Muscle layer of duodenum (tissue), 2 donors: ENCODE data around the gene SIGLEC5.

Experiments
- H3K27ac ChIP-seq: one replicate; pipeline ENCODE4 v1.7.0; 2013; ENCODE audit warnings: mild to moderate bottlenecking, low read length
- H3K27me3 ChIP-seq: one replicate; pipeline ENCODE4 v1.7.0; 2013; ENCODE audit warnings: low read depth, mild to moderate bottlenecking, control low read depth, low read length
- H3K36me3 ChIP-seq, 2 donors: one replicate each; pipeline ENCODE4 v1.7.0; 2013; ENCODE audit warnings: low read length in 2 of 2, control low read depth in 1 of 2, mild to moderate bottlenecking in 1 of 2; ENCODE audit not compliant: insufficient read depth in 2 of 2, control insufficient read depth in 1 of 2
- H3K4me1 ChIP-seq, 2 donors: one replicate each; pipeline ENCODE4 v1.7.0; 2013; ENCODE audit warnings: low read length in 2 of 2, mild to moderate bottlenecking in 2 of 2, control low read depth in 1 of 2, moderate library complexity in 1 of 2; ENCODE audit not compliant: insufficient read depth in 2 of 2, control insufficient read depth in 1 of 2
- H3K4me3 ChIP-seq, 2 donors: one replicate each; pipeline ENCODE4 v1.7.0; 2013; ENCODE audit warnings: low read length in 2 of 2, low read depth in 1 of 2, mild to moderate bottlenecking in 1 of 2
- H3K9me3 ChIP-seq, 2 donors: one replicate each; pipeline ENCODE4 v1.7.0; 2013; ENCODE audit warnings: low read length in 2 of 2, control low read depth in 1 of 2, mild to moderate bottlenecking in 1 of 2; ENCODE audit not compliant: control insufficient read depth in 1 of 2
- donor health status: healthy.

Gene SIGLEC5

DNA sequence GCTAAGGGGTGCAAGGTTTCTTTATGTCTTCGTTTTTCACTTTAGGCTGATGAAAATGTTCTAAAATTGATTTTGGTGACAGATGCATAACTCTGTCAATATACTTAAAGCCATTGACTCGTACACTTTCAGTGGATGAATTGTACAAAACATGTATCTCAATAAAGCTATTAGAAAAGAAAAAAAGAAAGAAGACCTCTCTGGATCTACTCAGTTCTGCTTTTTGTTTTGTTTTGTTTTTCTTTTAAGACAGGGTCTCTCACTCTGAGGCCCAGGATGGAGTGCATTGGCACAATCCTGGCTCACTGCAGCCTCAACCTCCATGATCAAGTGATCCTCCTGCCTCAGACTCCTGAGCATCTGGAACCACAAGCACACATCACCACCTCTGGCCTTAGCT lies 3.5 kb downstream of the SIGLEC5 start:
- H3K4me3 ChIP-seq: no peak overlapping the region
- H3K4me1 ChIP-seq: no peaks in the 10 kb centered on the region
- no peaks in the 10 kb centered on the region for H3K9me3 ChIP-seq
- H3K27ac ChIP-seq: no peak overlapping the region
- H3K36me3 ChIP-seq: no peaks in the 10 kb centered on the region
- no peaks in the 10 kb centered on the region for H3K27me3 ChIP-seq

DNA sequence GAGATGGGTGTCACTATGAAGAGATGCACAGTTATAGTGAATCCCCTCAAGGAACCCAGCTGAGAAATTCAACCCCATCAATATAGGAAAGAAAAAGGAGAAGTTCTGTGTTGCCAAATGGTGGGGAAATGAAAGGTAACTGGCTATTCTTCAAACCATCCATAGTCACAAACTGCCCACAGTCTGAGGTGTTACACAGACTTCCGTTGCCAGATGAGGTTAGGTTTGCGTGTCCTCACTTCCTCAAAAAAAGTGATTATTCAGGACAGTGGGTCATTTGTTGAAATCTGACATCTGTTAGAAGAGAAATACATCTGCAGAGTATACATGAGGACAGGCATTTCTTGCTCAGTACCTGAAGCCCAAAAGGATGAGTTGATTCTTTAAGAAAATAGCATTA lies 9.0 kb downstream of the SIGLEC5 start:
- Histone ChIP-seq H3K27ac (no peak overlapping the region), H3K4me3 (no peak overlapping the region), H3K27me3 (no peaks in the 10 kb centered on the region), H3K4me1 (no peaks in the 10 kb centered on the region), H3K9me3 (no peaks in the 10 kb centered on the region), H3K36me3 (no peaks in the 10 kb centered on the region)

DNA sequence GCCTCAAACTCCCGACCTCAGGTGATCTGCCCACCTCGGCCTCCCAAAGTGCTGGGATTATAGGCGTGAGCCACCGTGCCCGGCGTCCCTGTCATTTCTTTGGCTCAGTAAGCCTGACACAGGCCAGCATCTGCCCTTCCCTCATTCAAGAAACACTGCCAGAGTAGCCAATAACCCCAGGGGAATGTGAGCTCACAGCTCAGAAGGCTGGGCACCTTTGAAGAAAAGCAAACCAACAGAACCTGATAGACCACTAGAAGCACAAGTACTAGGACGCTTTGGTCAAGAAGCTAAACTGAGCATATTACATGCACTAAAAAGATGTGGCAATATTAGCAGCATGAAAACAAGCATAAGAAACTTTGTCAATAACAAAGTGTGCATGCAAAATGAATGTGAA lies 14.2 kb downstream of the SIGLEC5 start:
- Histone ChIP-seq H3K4me3 (no peak overlapping the region), H3K27ac (no peak overlapping the region), H3K4me1 (no peaks in the 10 kb centered on the region), H3K36me3 (no peaks in the 10 kb centered on the region), H3K27me3 (no peaks in the 10 kb centered on the region), H3K9me3 (peaks cover 6 to 11% of the 10 kb centered on the region in 2 donors)

DNA sequence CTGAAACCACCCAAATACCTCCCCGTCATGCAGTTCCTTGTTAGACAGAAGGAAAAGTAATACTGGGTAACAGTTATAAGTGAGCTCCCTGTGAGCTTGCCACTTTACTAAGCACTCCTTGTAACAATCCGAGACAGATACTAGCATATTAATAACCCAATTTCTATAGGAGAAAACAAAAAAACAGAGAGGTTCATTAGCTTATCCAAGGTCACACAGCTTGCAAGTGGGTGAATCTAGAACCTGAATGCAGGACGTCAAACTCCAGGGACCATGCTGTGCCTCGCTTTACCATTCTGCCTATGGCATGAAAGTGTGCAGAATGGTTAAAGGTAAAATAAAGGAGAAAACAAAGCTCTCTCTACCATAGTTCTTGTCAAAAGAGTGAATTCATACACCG lies 15.4 kb downstream of the SIGLEC5 start:
- H3K36me3 ChIP-seq: no peaks in the 10 kb centered on the region
- H3K4me3 ChIP-seq: no peak overlapping the region
- H3K27me3 ChIP-seq: no peaks in the 10 kb centered on the region
- no peaks in the 10 kb centered on the region for H3K4me1 ChIP-seq
- H3K27ac ChIP-seq: no peak overlapping the region
- peaks cover 6 to 11% of the 10 kb centered on the region in 2 donors for H3K9me3 ChIP-seq

DNA sequence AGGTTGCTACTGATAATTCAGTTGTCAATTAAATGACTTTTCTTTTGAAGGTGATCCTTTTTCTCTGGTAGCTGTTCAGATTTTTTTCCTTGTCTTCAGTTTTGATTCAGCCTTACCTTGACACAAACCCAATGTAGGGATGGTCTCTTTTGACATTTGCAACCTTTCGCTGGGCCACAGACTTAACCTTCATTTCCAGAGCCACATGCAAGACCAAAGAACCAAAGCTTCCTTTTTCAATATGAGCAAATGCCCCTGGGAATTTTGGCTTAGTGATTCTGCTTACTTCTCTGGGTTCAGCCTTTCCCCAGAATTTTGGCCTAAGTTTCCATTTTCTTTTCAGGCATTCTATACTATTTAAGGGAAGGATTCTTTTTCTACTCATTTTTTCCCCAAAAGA lies 19.6 kb downstream of the SIGLEC5 start:
- Histone ChIP-seq H3K36me3 (no peaks in the 10 kb centered on the region), H3K4me3 (no peak overlapping the region), H3K9me3 (peaks cover 6 to 11% of the 10 kb centered on the region in 2 donors), H3K27ac (no peak overlapping the region), H3K27me3 (no peaks in the 10 kb centered on the region), H3K4me1 (no peaks in the 10 kb centered on the region)

DNA sequence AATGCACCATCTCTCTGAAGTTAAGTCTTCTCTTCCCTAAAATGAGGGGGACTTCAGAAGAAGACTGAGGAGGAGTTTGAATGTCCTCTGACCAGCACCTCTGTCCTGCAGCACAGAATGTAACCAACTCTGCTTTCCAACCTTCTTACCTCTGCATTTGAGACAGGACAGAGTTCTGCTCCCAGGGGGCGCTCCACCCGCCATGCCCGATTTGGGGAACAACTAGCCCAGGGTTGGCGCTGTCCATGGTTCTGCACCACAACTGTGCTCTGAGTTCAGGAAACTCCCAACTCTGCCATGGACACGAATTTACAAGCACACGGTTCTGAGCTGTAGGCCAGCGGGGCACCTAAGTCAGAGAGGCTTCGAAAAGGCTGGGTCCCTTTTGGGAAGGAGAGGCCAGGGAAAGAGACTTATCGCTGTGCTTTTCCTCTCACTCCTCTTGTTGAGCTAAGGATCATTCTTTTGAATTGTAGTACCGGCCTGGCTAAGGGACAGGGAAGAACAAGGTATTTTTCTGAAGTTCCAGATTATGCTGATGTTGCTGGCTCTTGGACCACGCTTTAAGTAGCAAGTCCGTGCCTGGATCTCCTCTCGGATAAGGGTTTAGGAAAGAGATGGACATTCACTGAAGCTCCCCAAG lies 22.2 kb downstream of the SIGLEC5 start:
- H3K36me3 ChIP-seq: no peaks in the 10 kb centered on the region
- no peak overlapping the region for H3K27ac ChIP-seq

DNA sequence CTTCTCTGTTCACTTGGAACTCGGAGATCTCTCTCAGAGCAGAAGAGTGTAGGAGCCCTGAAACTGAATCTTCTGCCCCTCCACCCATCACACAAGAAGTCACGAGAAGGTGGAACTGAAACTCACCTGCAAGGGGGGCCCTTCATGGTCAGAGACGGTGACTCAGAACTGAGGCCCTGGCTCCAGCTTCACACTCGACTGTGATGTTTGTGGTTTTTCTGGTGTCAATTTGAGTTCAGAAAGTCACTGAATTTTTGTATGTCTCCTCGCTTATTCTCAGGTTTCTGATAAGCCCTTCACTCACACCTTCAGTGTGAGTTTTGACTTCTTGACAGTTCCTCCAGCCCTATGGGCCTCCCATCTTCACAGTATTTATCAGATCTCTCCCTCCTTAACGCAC lies 23.1 kb downstream of the SIGLEC5 start:
- no peak overlapping the region for H3K27ac ChIP-seq
- no peaks in the 10 kb centered on the region for H3K9me3 ChIP-seq
- H3K4me3 ChIP-seq: no peak overlapping the region
- H3K27me3 ChIP-seq: no peaks in the 10 kb centered on the region
- no peaks in the 10 kb centered on the region for H3K4me1 ChIP-seq
- no peaks in the 10 kb centered on the region for H3K36me3 ChIP-seq

More for the DNA sequence above, 22.2 kb downstream of the SIGLEC5 start:
- Histone ChIP-seq H3K9me3 (peaks cover 6 to 8% of the 10 kb centered on the region in 2 donors), H3K4me1 (no peaks in the 10 kb centered on the region), H3K27me3 (no peaks in the 10 kb centered on the region), H3K4me3 (no peak overlapping the region)

DNA sequence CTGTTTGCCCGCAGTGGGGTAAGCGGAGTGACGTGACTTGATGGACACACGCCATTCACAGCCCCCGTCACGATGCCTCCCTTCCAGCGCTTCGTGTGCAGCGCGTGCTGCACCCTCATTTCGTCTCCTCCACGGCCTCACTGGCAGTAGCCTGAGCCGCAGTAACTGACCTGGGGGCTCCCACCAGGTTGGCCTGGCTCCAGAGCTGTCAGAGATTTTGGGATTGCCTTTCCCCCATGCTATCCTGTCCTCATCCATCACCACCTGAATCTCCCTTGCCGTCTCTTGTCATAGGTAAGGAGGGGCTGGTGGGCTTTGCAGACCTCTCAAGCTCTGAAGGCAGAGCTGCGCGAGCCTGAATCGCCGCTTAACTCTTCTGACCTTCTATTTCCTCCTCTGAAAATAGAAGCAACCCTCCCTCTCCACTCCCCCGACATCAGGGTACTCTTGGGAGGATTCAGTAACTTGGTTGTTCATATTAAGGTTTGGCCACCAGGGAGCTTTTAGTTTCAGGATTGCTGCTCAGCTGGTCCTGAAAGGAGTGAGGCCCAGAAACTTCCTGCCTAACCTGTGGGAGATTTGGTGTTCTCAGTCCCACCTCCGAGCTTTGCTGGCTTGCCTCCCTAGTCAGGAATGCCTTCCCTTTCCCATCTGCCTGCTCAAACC lies 27.9 kb downstream of the SIGLEC5 start:
- Histone ChIP-seq H3K4me1 (peaks cover 0 to 4% of the 10 kb centered on the region in 2 donors), H3K9me3 (no peaks in the 10 kb centered on the region), H3K27ac (no peak overlapping the region), H3K36me3 (no peaks in the 10 kb centered on the region), H3K27me3 (peaks cover 6% of the 10 kb centered on the region), H3K4me3 (no peak overlapping the region)

DNA sequence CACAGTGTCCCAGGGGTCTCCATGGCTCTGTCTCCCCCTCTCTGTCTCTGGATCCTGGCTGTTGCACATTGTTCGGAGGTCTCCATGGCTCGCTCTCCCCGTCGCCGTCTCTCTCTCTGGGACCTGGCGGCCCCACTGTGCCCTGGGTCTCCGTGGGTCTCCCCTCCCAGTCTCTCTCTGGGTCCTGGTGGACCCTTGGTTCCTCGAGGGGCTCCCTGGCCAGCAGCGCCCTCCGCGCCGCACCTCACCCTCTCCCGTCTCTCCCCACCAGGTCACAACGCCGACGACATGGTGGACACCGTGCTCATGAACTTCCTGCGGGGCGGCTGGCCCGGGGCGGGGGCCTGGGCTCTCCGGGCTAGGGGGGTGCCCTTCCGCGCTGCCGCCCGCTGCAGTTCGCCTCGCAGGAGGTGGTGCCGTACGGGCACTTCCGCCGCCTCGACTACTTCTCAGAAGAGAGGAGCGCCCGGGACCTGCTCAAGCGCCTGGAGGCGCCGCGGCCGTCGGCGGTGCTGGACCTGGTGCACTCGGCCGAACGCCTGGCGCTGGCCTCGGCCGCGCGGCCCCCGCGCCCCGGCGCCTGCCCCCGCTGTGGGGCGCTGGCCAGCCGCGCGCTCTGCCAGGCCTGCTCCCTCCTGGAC lies 29.1 kb downstream of the SIGLEC5 start:
- no peaks in the 10 kb centered on the region for H3K9me3 ChIP-seq
- peaks cover 6% of the 10 kb centered on the region for H3K27me3 ChIP-seq
- no peak overlapping the region for H3K27ac ChIP-seq
- H3K4me1 ChIP-seq: peaks cover 0 to 4% of the 10 kb centered on the region in 2 donors
- H3K36me3 ChIP-seq: no peaks in the 10 kb centered on the region
- no peak overlapping the region for H3K4me3 ChIP-seq

DNA sequence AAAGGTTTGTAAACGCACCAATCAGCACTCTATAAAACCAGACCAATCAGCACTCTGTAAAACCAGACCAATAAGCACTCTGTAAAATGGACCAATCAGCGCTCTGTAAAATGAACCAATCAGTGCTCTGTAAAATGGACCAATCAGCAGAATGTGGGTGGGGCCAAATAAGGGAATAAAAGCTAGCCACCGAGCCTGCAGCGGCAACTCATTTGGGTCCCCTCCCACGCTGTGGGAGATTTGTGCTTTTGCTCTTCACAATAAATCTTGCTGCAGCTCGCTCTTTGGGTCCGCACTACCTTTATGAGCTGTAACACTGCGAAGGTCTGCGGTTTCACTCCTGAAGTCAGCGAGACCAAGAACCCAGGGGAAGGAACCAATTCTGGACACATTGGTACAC lies 31.1 kb downstream of the SIGLEC5 start:
- no peak overlapping the region for H3K27ac ChIP-seq
- H3K4me1 ChIP-seq: peaks cover 0 to 9% of the 10 kb centered on the region in 2 donors
- no peak overlapping the region for H3K4me3 ChIP-seq
- no peaks in the 10 kb centered on the region for H3K9me3 ChIP-seq
- H3K36me3 ChIP-seq: no peaks in the 10 kb centered on the region
- H3K27me3 ChIP-seq: peaks cover 6% of the 10 kb centered on the region

DNA sequence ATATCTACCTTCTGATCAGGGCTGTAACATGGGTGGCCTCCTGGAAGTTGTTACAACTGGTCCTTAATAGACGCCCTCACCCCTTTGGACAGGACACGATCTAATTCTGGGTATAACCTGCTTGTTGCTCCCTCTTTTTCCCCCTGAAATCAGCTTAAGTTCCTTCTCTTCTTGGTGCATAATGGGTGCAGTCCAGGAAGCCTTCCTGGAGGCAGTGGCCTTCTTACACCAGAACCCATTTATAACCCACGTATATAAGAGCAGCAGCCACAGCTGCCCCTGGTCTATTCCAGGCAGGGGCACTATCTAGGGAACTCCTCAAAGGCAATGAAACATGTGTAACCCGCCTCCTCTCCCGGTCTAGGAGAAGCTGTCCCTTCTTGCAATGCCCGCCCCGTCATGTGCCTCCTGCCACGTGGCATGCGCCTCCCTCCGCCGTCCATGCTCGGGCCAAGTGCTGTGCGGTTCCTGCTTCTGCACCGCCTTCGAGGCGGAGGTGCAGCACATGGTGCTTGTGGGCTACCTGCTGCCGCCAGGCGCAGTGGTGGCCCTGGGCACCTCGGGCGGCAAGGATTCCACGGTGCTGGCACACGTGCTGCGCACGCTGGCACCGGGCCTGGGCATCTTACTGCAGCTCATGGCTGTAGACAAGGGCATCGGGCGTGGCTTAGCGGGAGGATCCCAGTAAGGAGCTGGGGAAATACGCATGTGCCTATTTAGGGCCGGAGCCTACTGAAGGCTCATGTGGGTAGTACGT lies 31.9 kb downstream of the SIGLEC5 start:
- Histone ChIP-seq H3K36me3 (no peaks in the 10 kb centered on the region), H3K4me3 (no peak overlapping the region), H3K4me1 (peaks cover 5 to 15% of the 10 kb centered on the region in 2 donors), H3K9me3 (no peaks in the 10 kb centered on the region), H3K27ac (no peak overlapping the region), H3K27me3 (peaks cover 6% of the 10 kb centered on the region)
